Measurements from ENCODE around the gene NAALAD2.

DNA sequence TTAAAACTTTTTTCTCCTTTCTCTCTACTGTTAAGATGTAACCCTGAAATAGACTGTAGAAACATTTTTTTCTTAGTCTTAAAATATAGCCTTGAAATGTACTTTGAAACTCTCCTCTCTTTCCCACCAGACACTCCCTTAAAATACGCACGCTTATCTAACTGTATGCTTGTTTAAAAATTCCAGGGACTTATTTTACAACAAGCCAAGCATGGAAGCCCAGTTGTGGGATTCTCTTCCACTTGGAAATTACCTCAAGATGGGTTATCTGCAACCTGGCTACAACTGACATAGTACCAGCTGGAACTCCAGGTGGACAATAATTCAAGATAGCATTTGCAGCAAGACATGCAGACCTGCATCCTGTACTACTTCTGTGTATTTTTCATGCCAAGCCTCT, 100.5 kb downstream of the NAALAD2 start:
- TF ChIP-seq, protein P1, sequence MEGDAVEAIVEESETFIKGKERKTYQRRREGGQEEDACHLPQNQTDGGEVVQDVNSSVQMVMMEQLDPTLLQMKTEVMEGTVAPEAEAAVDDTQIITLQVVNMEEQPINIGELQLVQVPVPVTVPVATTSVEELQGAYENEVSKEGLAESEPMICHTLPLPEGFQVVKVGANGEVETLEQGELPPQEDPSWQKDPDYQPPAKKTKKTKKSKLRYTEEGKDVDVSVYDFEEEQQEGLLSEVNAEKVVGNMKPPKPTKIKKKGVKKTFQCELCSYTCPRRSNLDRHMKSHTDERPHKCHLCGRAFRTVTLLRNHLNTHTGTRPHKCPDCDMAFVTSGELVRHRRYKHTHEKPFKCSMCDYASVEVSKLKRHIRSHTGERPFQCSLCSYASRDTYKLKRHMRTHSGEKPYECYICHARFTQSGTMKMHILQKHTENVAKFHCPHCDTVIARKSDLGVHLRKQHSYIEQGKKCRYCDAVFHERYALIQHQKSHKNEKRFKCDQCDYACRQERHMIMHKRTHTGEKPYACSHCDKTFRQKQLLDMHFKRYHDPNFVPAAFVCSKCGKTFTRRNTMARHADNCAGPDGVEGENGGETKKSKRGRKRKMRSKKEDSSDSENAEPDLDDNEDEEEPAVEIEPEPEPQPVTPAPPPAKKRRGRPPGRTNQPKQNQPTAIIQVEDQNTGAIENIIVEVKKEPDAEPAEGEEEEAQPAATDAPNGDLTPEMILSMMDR (conservative IDR thresholded peaks at IDR 0.05 in 1 of 2, IDR thresholded peaks at IDR 0.05 in 1 of 2; ENCODE audit: extremely low read depth in 1 of 2, insufficient read depth in 1 of 2, low read depth in 1 of 2, low read length in 2 of 2): no peak
- no peak for TF ChIP-seq EZH2 (IDR thresholded peaks at IDR 0.05; ENCODE audit: borderline replicate concordance, low read length)

Measured in mammary epithelial cell (primary cell).